Ecto neural progenitor cell (in vitro differentiated cells): ENCODE results near the gene ADRB2.
"Not testable (repeated sequence)": the region's sequence is repeated elsewhere in the genome, so short reads cannot be mapped to it uniquely, and the experiment has no call there.

Experiments used
- DNase-seq: peaks from one replicate; pipeline ENCODE4 v3.0.0-alpha.2; 2018; ENCODE audit warnings: low spot score

The ADRB2 gene

GRCh38 chr5:148856009-148856367 is 29.6 kb downstream of the ADRB2 start:
- DNase-seq = no peak

- DNase-seq = no peak
Measured at GRCh38 chr5:148856424-148856823, 30.0 kb downstream of the ADRB2 start.

GRCh38 chr5:148857474-148857873 is 31.1 kb downstream of the ADRB2 start:
- DNase-seq = no peak

GRCh38 chr5:148858106-148858505 is 31.7 kb downstream of the ADRB2 start:
- DNase-seq = no peak

- no peak for DNase-seq
Measured at GRCh38 chr5:148858547-148858946, 32.1 kb downstream of the ADRB2 start.

GRCh38 chr5:148859703-148860102 is 33.3 kb downstream of the ADRB2 start:
- DNase-seq = no peak

- DNase-seq = no peak
Measured at GRCh38 chr5:148860599-148860998, 34.2 kb downstream of the ADRB2 start.

GRCh38 chr5:148861088-148861487 is 34.7 kb downstream of the ADRB2 start:
- no peak for DNase-seq

- DNase-seq = no peak
Measured at GRCh38 chr5:148861696-148862095, 35.3 kb downstream of the ADRB2 start.

GRCh38 chr5:148864113-148864841 is 37.9 kb downstream of the ADRB2 start:
- DNase-seq = no peak

GRCh38 chr5:148866024-148866423 is 39.6 kb downstream of the ADRB2 start:
- DNase-seq = no peak

- DNase-seq = no peak
Measured at GRCh38 chr5:148873120-148873519, 46.7 kb downstream of the ADRB2 start.

GRCh38 chr5:148873690-148874485 is 47.5 kb downstream of the ADRB2 start:
- no peak for DNase-seq

GRCh38 chr5:148875205-148875875 is 48.9 kb downstream of the ADRB2 start:
- no peak for DNase-seq

GRCh38 chr5:148877436-148877835 is 51.0 kb downstream of the ADRB2 start:
- not testable (repeated sequence) for DNase-seq
